ENCODE data around the gene TWIST2.

DNA sequence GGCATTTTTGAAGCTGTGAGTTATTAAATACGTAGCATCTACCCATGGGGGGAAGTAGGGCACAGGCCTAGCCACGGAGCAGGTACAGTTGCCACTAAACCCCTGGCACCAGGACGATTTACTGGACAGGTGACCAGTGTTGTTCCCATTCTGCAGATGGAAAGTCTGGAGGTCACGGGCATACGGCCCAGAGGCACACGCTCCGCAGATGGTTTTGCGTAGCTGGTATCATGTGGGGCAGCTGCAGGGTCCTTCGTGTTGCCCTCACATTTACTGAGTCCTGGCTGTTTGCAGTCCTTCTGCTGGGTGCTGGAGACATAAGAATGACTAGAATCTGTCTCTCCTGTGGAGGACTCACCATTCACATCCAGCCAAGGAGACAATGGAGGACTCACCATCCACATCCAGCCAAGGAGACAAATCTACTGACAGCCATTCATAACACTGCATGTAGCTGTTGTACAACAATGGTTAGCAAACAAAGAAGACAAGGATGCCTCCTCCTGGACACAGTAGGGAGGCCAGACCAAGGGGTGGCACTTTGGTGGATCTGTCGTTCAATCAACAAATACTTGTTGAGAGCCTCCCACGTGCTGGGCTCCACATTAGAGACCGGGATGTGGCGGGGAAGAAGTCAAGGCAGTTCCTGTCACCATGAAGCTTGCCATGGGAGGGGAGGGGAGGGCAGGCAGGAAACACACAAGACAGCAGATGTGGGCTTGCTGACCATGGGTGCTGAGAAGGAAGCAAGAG, 24.9 kb downstream of the TWIST2 start:
- no peak for TF ChIP-seq POLR2A (IDR thresholded peaks at IDR 0.05)
- TF ChIP-seq, protein P1, sequence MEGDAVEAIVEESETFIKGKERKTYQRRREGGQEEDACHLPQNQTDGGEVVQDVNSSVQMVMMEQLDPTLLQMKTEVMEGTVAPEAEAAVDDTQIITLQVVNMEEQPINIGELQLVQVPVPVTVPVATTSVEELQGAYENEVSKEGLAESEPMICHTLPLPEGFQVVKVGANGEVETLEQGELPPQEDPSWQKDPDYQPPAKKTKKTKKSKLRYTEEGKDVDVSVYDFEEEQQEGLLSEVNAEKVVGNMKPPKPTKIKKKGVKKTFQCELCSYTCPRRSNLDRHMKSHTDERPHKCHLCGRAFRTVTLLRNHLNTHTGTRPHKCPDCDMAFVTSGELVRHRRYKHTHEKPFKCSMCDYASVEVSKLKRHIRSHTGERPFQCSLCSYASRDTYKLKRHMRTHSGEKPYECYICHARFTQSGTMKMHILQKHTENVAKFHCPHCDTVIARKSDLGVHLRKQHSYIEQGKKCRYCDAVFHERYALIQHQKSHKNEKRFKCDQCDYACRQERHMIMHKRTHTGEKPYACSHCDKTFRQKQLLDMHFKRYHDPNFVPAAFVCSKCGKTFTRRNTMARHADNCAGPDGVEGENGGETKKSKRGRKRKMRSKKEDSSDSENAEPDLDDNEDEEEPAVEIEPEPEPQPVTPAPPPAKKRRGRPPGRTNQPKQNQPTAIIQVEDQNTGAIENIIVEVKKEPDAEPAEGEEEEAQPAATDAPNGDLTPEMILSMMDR (IDR thresholded peaks at IDR 0.05): no peak
